HepG2 (cell line): ENCODE results near the gene ZNF669. TPM values are rescaled to one million over a fixed set of nuclear protein-coding genes. Genes with fewer than 3 reads are reported as not detected.

ENCODE experiments used
- AKAP8 ChIP-seq: sonication (generic); formaldehyde crosslinking; IDR thresholded peaks from 2 replicates; pipeline ENCODE4 v1.5.1; 2020; ENCODE audit warnings: mild to moderate bottlenecking, missing genetic modification reagents
- HOXD1 ChIP-seq: sonication (generic); formaldehyde crosslinking; IDR thresholded peaks from 2 replicates; pipeline ENCODE4 v1.5.0; 2020; ENCODE audit warnings: missing genetic modification reagents
- KDM3A ChIP-seq: IDR thresholded peaks from 2 replicates; pipeline ENCODE4 v1.6.1; 2018; ENCODE audit warnings: low read depth, missing compliant biosample characterization
- KLF11 ChIP-seq: IDR thresholded peaks from 2 replicates; pipeline ENCODE4 v1.6.1; 2016; ENCODE audit warnings: missing compliant biosample characterization
- KLF13 ChIP-seq: sonication (generic); formaldehyde crosslinking; IDR thresholded peaks from 2 replicates; pipeline ENCODE4 v1.4.0; 2020; ENCODE audit warnings: mild to moderate bottlenecking, missing genetic modification reagents
- NFKB2 ChIP-seq: sonication (generic); formaldehyde crosslinking; IDR thresholded peaks from 2 replicates; pipeline ENCODE4 v1.4.0; 2020; ENCODE audit warnings: missing genetic modification reagents, borderline replicate concordance
- PRPF4 ChIP-seq: fragments of 200-400 bp; formaldehyde crosslinking; IDR thresholded peaks from 2 replicates; pipeline ENCODE4 v1.6.1; 2016; ENCODE audit warnings: low read length, low read depth; ENCODE audit not compliant: poor library complexity, severe bottlenecking
- RFXAP ChIP-seq: sonication (generic); formaldehyde crosslinking; IDR thresholded peaks from 2 replicates; pipeline ENCODE4 v1.4.0; 2020; ENCODE audit warnings: missing genetic modification reagents, borderline replicate concordance
- SKI ChIP-seq: fragments of 450-650 bp; IDR thresholded peaks from one replicate; pipeline ENCODE4 v1.6.1; 2018; ENCODE audit warnings: mild to moderate bottlenecking; ENCODE audit not compliant: partially characterized antibody
- SP4 ChIP-seq: sonication (generic); formaldehyde crosslinking; IDR thresholded peaks from 2 replicates; pipeline ENCODE4 v1.8.1; 2023; ENCODE audit warnings: mild to moderate bottlenecking, missing genetic modification reagents
- ZNF30 ChIP-seq: sonication (generic); formaldehyde crosslinking; IDR thresholded peaks from 2 replicates; pipeline ENCODE4 v1.5.0; 2020; ENCODE audit warnings: mild to moderate bottlenecking, missing genetic modification reagents
- ZNF570 ChIP-seq: sonication (generic); formaldehyde crosslinking; IDR thresholded peaks from 2 replicates; pipeline ENCODE4 v1.4.0; 2020; ENCODE audit warnings: mild to moderate bottlenecking, missing genetic modification reagents, borderline replicate concordance
- ZNF839 ChIP-seq: sonication (generic); formaldehyde crosslinking; IDR thresholded peaks from 2 replicates; pipeline ENCODE4 v1.4.0; 2020; ENCODE audit warnings: missing genetic modification reagents, mild to moderate bottlenecking, borderline replicate concordance
- polyA plus RNA-seq, 8 experiments: library from polyadenylated mRNA; depleted of rRNA in 3 of 8; stranded (reverse) in 7 of 8; unstranded in 1 of 8; fragments of >200 nt; fragmentation: Illumina TruSeq in 4 of 8; extraction: Trizol in 4 of 8; gene quantifications; 2 replicates each; pipeline versions ENCODE4 v1.2.1 to v1.2.3, GENCODE V29; 2011 to 2016; ENCODE audit warnings: low read depth in 4 of 8, missing spikeins in 1 of 8, mixed read lengths in 1 of 8; ENCODE audit not compliant: insufficient read depth in 1 of 8
- total RNA-seq, 5 experiments: library from RNA; depleted of rRNA; stranded (reverse); fragments of >200 nt; fragmentation: Illumina TruSeq; extraction: Trizol; gene quantifications; 2 replicates each; pipeline ENCODE4 v1.2.3, GENCODE V29; 2016; ENCODE audit warnings: low read depth in 1 of 5
- TF ChIP-seq, protein P1 (sequence below), 2 experiments: fragments of 450-650 bp in 1 of 2; sonication (generic) in 1 of 2; formaldehyde crosslinking in 1 of 2; IDR thresholded peaks; 2 replicates each; pipeline versions ENCODE4 v1.6.1 to v1.8.0; 2016 to 2022; ENCODE audit warnings: antibody characterized with exemption in 1 of 2, mild to moderate bottlenecking in 1 of 2, missing genetic modification reagents in 1 of 2
- TF ChIP-seq, protein P2 (sequence below): sonication (generic); formaldehyde crosslinking; IDR thresholded peaks from 2 replicates; pipeline ENCODE4 v1.5.0; 2020; ENCODE audit warnings: mild to moderate bottlenecking, missing genetic modification reagents, borderline replicate concordance
- TF ChIP-seq, protein P3 (sequence below): sonication (generic); formaldehyde crosslinking; IDR thresholded peaks from 2 replicates; pipeline ENCODE4 v1.4.0; 2020; ENCODE audit warnings: low read depth, mild to moderate bottlenecking, missing genetic modification reagents
- TF ChIP-seq, protein P4 (sequence below): sonication (generic); formaldehyde crosslinking; IDR thresholded peaks from 2 replicates; pipeline ENCODE4 v1.5.0; 2020; ENCODE audit warnings: missing genetic modification reagents

The ZNF669 gene
- total and polyA plus RNA-seq, 2 of the 13 experiments (the other 11 are each of a cell fraction or from before 2014, with no cell fraction given): 3.1 to 14.6 TPM

DNA sequence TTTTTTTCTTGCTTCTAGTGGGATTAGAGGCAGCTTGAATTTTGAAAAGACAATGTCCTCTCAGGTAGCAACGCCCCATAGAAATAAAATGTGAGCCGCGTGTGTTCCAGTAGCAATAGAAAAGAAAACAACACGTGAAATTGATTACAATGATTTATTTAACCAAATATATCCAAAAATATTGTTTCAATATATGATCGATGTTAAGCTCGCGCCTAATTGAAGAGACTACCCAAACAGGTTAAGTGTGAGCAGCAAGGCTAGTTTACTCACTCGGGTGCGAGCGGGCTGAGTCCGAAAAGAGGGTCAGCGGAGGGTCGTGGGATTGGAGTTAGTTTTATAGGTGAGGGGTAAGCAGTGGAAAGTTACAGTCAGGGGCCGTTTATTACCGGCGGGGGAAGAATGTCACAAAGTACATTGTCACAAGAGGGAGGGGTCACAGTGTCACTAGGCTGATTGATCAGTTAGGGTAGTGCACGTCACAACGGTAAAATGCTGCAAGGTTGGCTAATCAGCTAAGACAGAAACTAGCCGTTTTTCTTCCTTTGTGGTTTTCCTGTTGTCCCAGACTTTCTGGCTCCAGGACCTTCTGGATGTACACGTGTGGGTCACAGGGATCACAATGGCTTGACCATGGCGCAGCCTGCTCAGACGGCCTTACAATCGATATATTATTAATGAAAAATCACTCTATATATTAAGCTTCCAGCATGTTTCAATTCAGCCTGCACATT, 24.8 kb downstream of the ZNF669 start (continued):
- TF ChIP-seq KLF13: no peak
- TF ChIP-seq, protein P1, sequence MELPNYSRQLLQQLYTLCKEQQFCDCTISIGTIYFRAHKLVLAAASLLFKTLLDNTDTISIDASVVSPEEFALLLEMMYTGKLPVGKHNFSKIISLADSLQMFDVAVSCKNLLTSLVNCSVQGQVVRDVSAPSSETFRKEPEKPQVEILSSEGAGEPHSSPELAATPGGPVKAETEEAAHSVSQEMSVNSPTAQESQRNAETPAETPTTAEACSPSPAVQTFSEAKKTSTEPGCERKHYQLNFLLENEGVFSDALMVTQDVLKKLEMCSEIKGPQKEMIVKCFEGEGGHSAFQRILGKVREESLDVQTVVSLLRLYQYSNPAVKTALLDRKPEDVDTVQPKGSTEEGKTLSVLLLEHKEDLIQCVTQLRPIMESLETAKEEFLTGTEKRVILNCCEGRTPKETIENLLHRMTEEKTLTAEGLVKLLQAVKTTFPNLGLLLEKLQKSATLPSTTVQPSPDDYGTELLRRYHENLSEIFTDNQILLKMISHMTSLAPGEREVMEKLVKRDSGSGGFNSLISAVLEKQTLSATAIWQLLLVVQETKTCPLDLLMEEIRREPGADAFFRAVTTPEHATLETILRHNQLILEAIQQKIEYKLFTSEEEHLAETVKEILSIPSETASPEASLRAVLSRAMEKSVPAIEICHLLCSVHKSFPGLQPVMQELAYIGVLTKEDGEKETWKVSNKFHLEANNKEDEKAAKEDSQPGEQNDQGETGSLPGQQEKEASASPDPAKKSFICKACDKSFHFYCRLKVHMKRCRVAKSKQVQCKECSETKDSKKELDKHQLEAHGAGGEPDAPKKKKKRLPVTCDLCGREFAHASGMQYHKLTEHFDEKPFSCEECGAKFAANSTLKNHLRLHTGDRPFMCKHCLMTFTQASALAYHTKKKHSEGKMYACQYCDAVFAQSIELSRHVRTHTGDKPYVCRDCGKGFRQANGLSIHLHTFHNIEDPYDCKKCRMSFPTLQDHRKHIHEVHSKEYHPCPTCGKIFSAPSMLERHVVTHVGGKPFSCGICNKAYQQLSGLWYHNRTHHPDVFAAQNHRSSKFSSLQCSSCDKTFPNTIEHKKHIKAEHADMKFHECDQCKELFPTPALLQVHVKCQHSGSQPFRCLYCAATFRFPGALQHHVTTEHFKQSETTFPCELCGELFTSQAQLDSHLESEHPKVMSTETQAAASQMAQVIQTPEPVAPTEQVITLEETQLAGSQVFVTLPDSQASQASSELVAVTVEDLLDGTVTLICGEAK (IDR thresholded peaks at IDR 0.05): no peak
- TF ChIP-seq, protein P1 (CRISPR knock-in tag; IDR thresholded peaks at IDR 0.05): no peak
- TF ChIP-seq AKAP8 (CRISPR knock-in tag): no peak
- TF ChIP-seq ZNF839 (CRISPR knock-in tag): no peak
- TF ChIP-seq PRPF4: no peak
- TF ChIP-seq, protein P2, sequence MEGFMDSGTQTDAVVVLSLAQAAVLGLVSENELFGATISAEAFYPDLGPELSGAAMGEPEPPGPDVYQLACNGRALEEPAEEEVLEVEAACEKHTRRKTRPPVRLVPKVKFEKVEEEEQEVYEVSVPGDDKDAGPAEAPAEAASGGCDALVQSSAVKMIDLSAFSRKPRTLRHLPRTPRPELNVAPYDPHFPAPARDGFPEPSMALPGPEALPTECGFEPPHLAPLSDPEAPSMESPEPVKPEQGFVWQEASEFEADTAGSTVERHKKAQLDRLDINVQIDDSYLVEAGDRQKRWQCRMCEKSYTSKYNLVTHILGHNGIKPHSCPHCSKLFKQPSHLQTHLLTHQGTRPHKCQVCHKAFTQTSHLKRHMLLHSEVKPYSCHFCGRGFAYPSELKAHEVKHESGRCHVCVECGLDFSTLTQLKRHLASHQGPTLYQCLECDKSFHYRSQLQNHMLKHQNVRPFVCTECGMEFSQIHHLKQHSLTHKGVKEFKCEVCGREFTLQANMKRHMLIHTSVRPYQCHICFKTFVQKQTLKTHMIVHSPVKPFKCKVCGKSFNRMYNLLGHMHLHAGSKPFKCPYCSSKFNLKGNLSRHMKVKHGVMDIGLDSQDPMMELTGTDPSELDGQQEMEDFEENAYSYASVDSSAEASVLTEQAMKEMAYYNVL (CRISPR knock-in tag): peak; percentile 65; the same call in 1 of the 2 replicates
- TF ChIP-seq NFKB2 (CRISPR knock-in tag): no peak
- TF ChIP-seq, protein P3, sequence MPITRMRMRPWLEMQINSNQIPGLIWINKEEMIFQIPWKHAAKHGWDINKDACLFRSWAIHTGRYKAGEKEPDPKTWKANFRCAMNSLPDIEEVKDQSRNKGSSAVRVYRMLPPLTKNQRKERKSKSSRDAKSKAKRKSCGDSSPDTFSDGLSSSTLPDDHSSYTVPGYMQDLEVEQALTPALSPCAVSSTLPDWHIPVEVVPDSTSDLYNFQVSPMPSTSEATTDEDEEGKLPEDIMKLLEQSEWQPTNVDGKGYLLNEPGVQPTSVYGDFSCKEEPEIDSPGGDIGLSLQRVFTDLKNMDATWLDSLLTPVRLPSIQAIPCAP (CRISPR knock-in tag): no peak
- TF ChIP-seq KLF11 (CRISPR knock-in tag): no peak
- no peak for TF ChIP-seq ZNF570 (CRISPR knock-in tag)
- 0 out of 2 replicates have a peak, but pooled peaks have one; percentile 63 for TF ChIP-seq RFXAP (CRISPR knock-in tag)
- TF ChIP-seq ZNF30 (CRISPR knock-in tag): no peak
- no peak for TF ChIP-seq SP4 (CRISPR knock-in tag)
- no peak for TF ChIP-seq KDM3A (CRISPR knock-in tag)
- TF ChIP-seq, protein P4, sequence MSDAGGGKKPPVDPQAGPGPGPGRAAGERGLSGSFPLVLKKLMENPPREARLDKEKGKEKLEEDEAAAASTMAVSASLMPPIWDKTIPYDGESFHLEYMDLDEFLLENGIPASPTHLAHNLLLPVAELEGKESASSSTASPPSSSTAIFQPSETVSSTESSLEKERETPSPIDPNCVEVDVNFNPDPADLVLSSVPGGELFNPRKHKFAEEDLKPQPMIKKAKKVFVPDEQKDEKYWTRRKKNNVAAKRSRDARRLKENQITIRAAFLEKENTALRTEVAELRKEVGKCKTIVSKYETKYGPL: no peak
- peak; percentile 99 for TF ChIP-seq HOXD1 (CRISPR knock-in tag)
- peak; percentile 33 for TF ChIP-seq SKI
